Measurements from ENCODE around the gene TNNC1. TPM values are rescaled to one million over a fixed set of nuclear protein-coding genes. Genes with fewer than 3 reads are reported as not detected.

The TNNC1 gene
- total RNA-seq, 1 donor from 2014 or later = 4.0 TPM

DNA sequence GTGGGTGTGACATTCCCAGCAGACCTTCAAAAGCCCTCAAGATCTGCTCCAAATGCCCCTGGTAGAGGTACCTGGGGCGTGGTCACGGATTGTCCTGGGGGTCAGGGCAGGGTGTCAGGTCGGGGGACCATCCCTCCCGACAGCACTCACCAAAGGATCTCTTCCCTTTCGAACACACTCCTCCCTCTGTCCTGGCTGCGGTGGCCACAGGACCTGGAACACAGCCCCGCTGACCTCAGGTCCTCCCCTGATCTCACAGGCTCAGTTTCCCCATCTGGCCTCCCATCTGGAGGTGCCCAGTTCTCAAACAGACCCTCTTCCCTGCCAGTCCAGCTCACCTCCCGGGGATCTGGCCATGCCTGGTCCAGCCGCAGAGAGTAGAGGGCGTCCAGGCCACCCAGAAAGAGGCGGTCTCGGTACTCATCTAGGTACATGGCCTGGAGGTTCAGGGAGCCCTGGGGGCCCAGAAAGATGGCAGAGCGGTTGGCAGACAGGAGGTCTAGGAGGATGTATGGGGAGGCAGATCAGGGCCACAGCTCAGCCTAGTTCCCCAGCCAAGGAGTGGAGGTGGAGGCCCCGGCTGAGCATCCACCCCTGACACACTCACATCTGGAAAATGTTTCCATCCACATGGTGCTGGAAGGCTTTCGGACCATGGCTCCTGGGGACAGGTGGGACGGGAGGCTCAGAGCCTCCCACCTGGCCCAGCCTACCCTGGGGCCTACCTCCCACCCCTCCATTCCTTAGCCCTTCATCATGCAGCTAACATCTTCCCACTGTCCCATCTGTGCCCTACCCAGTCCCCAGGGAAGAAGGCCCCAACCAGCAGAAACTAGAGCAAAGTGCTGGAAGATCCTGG lies 11.2 kb downstream of the TNNC1 start:
- Mint-ChIP-seq H3K36me3 (no peaks in the 10 kb centered on the region), H3K27me3 (ENCODE audit: low read depth) (no peaks in the 10 kb centered on the region), H3K4me3 (no peak overlapping the region), H3K27ac (no peak overlapping the region), H3K4me1 (peaks cover 6% of the 10 kb centered on the region), H3K9me3 (no peaks in the 10 kb centered on the region)
- TF ChIP-seq CTCF (IDR thresholded peaks at IDR 0.05; ENCODE audit: unreplicated experiment) = no peak
- no peak for DNase-seq (ENCODE audit: low spot score in 2 of 2, unreplicated experiment in 2 of 2)

- no peak for DNase-seq (ENCODE audit: low spot score in 2 of 2, unreplicated experiment in 2 of 2)
- Mint-ChIP-seq H3K9me3 (no peaks in the 10 kb centered on the region), H3K4me3 (no peak overlapping the region), H3K4me1 (peaks cover 2% of the 10 kb centered on the region), H3K27ac (no peak overlapping the region), H3K27me3 (ENCODE audit: low read depth) (no peaks in the 10 kb centered on the region), H3K36me3 (no peaks in the 10 kb centered on the region)
- no peak for TF ChIP-seq CTCF (IDR thresholded peaks at IDR 0.05; ENCODE audit: unreplicated experiment)
Measured at GRCh38 chr3:52441772-52442332, 12.0 kb downstream of the TNNC1 start.

DNA sequence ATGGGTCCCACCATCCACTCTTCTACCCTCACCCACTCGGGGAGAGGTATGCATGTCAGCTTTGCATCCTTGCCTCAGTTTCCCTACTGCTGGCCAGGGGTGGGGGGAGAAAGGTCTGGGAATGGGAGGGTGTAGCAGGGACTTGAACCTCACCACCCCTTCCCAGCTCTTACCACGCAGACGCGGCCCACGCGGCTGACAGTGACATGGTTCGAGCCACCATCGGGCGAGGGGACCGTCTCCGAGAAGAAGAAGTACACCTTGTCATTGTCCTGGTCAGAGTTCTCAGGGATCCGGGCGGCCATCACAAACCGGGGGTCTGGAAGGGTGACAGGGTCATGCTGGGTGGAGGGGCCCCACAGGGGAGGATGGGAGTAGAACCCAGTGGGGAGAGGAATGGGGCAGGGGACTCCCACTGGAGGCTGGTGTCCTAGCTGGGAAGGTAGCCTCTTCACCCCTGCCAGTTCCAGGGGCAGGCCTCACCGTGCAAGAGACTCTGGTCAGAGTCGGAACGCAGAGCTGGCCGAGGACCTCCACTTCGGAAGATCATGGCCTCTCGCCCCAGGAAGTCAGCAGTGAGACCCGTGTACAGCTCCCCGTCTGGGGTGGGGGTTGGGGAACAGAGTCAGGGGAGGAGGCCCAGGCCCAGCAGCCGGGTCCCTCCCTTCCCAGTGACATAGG lies 12.6 kb downstream of the TNNC1 start:
- Mint-ChIP-seq H3K27me3 (ENCODE audit: low read depth) (no peaks in the 10 kb centered on the region), H3K4me1 (peaks cover 2% of the 10 kb centered on the region), H3K9me3 (no peaks in the 10 kb centered on the region), H3K27ac (no peak overlapping the region), H3K4me3 (no peak overlapping the region), H3K36me3 (no peaks in the 10 kb centered on the region)
- peak in 1 of 2 experiments; percentile 14 for DNase-seq (ENCODE audit: low spot score in 2 of 2, unreplicated experiment in 2 of 2)
- no peak for TF ChIP-seq CTCF (IDR thresholded peaks at IDR 0.05; ENCODE audit: unreplicated experiment)

GRCh38 chr3:52440671-52441070 lies 13.2 kb downstream of the TNNC1 start:
- H3K36me3 Mint-ChIP-seq = no peaks in the 10 kb centered on the region
- no peak overlapping the region for H3K27ac Mint-ChIP-seq

DNA sequence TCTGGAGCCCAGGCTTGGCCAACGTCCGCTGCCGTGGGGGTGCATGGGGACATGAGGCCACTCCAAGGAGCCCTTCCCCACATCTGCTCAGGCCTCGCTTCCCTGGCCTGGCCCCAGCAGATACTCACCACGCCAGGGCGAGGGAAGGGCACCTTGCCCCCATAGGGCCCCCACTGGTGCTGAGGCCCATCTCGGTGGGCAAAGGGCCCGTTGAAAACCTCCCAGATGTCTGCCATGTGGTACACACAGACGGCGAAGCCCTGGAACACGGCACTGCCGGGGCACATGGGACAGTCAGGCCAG lies 13.6 kb downstream of the TNNC1 start:
- no peak overlapping the region for H3K27ac Mint-ChIP-seq
- no peaks in the 10 kb centered on the region for H3K9me3 Mint-ChIP-seq
- no peak overlapping the region for H3K4me3 Mint-ChIP-seq
- DNase-seq (ENCODE audit: low spot score in 2 of 2, unreplicated experiment in 2 of 2) = no peak
- no peak for TF ChIP-seq CTCF (IDR thresholded peaks at IDR 0.05; ENCODE audit: unreplicated experiment)
- no peaks in the 10 kb centered on the region for H3K36me3 Mint-ChIP-seq
- peaks cover 2% of the 10 kb centered on the region for H3K4me1 Mint-ChIP-seq
- no peaks in the 10 kb centered on the region for H3K27me3 Mint-ChIP-seq (ENCODE audit: low read depth)

More at GRCh38 chr3:52440671-52441070, 13.2 kb downstream of the TNNC1 start:
- Mint-ChIP-seq H3K4me1 (peaks cover 2% of the 10 kb centered on the region), H3K4me3 (no peak overlapping the region), H3K9me3 (no peaks in the 10 kb centered on the region), H3K27me3 (ENCODE audit: low read depth) (no peaks in the 10 kb centered on the region)
- DNase-seq (ENCODE audit: low spot score in 2 of 2, unreplicated experiment in 2 of 2) = peak in 1 of 2 experiments; percentile 10
- TF ChIP-seq CTCF (IDR thresholded peaks at IDR 0.05; ENCODE audit: unreplicated experiment) = no peak
